ENCODE data around the gene UBC.
"Not testable (repeated sequence)": the region's sequence is repeated elsewhere in the genome, so short reads cannot be mapped to it uniquely, and the experiment has no call there.

UBC gene

DNA sequence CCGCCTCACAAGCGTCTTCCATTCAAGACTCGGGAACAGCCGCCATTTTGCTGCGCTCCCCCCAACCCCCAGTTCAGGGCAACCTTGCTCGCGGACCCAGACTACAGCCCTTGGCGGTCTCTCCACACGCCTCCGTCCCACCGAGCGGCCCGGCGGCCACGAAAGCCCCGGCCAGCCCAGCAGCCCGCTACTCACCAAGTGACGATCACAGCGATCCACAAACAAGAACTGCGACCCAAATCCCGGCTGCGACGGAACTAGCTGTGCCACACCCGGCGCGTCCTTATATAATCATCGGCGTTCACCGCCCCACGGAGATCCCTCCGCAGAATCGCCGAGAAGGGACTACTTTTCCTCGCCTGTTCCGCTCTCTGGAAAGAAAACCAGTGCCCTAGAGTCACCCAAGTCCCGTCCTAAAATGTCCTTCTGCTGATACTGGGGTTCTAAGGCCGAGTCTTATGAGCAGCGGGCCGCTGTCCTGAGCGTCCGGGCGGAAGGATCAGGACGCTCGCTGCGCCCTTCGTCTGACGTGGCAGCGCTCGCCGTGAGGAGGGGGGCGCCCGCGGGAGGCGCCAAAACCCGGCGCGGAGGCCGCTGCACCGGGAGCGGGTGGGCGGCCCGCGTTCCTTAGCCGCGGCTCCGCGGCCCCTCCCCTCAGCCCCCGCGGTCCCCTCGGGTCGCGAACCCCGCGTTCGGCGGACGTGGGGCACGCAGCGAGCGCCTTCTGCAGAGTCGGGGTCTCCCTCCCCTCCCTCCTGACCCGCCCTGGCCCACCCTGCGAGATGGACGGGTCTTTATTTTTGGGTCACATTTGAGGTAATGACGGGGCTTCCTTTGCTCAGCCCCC, at the start of gene UBC:
Gene UBC, minus strand, starts transcription at position 259 of the 847 bp plus-strand sequence. CDS start 879 bp downstream, outside the sequence.
- no peak for DNase-seq

GRCh38 chr12:124963211-124963610, 48.8 kb upstream of the UBC start:
- DNase-seq: no peak

GRCh38 chr12:124961055-124961454, 46.6 kb upstream of the UBC start:
- DNase-seq: no peak

DNA sequence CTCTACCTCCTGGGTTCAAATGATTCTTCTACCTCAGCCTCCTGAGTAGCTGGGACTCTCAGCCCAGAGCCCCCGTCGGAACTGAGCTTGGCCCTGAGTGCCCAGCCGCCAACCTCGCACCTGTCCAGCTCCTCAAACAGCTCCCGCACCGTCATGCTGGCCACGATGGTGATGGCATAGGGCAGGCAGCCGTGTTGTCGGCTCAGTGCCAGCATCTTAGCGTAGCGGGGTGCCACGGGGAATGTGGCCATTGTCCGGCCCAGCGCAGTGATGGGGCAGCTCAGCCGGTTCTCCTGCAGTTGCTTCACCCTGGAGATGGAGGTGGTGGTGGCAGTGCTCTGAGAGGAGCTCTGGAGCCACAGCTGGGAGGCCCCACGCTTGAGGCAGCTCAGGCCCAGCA, 42.1 kb upstream of the UBC start:
- no peak for DNase-seq

- no peak for DNase-seq
Measured at GRCh38 chr12:124954771-124955170, 40.3 kb upstream of the UBC start.

DNA sequence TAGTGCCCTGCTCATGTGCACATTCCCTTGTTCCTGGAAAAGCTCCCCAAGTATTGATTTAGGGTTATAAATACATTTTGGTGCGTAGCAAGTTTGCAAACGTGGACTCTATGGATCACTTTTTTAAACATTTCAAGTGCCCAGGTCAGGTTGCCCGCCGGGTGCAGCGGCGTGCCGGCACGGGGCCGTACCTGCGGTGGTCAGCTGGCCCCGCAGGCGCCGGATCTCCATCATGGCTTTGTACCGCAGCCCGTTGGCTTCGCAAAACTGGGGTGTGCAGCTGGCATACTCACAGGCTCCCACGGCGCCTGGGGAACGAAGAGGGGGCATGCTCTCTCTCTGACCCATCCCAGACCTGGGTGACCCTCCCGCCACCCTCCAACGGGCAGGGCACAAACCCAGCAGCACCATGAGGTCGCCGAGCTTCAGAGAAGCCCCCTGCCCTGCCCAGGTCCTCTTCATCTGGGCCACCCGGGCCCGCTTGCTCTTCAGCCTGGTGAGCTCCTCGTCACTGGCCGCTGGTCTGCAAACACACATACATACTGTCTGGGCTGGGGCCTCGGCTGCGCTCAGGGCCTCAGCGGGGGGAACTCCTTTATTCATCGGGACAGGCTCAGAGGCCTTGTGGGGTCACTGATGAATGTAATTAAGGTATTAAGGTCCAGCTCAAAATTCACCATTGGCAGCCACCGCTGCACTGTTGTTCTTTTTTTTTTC, 39.4 kb upstream of the UBC start:
- no peak for DNase-seq

- DNase-seq: no peak
Measured at GRCh38 chr12:124952801-124953200, 38.4 kb upstream of the UBC start.

DNA sequence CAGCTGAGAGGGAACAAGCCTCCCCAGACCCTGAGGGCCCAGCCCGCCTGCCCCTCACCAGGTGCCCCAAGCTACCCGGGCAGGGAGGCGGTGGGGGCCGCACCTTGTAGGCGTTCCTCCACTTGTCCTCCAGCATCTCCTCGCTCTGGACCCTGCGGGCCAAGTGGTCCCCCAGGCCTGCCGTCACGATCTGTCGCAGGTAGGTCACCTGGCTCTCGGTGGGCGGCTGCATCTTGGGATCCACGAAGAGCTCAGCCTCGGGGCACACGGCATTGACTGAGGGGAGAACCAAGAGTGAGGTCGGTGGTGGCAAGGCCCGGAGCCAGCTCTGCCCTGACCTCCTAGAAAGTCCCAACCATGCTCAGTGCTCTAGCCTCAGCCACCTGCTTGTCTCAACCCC, 37.8 kb upstream of the UBC start:
- no peak for DNase-seq

DNA sequence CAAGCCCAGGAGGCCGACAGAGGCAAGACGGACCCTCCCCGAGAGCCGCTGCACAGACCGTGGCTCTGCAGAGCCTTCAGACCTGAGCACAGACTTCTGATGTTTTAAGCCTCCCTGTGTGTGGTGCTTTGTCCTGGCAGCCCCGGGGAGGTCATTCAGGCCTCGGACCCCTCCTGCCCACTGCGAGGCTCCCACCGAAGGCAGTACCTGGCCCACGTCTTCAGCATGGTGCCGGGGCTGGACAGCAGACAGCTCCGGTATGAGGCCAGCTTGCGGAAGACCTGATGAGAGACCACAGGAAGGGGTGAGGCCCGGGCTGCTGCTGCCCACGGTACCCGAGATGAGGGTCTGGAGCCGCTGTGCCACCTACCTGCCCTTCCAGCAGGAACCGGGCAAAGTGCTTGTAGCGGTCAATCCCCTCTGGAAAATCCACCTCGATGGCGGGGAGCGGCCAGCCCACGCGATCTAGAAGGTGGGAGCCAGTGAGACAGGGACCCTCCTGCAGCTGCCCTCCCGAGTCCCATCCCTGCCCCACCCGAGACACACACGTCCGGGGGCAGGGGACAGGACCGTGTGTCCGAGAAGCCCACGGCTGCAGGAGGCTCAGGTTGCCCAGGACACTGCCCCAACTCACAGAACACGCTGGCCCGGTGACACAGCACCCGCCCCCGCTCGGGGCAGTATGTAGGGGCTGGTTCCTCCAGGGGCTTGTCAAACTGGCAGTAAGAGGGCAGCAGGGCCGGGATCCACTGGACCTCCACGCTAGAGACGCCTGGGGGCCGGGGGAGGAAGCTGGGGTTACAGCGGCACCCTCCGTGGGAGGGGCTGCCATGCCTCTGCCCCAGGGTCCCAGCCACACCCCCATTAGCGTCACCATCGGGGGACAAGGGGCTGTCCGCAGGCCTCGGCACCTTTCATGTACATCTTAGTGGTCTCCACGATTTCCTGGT, 35.6 kb upstream of the UBC start:
- no peak for DNase-seq

DNA sequence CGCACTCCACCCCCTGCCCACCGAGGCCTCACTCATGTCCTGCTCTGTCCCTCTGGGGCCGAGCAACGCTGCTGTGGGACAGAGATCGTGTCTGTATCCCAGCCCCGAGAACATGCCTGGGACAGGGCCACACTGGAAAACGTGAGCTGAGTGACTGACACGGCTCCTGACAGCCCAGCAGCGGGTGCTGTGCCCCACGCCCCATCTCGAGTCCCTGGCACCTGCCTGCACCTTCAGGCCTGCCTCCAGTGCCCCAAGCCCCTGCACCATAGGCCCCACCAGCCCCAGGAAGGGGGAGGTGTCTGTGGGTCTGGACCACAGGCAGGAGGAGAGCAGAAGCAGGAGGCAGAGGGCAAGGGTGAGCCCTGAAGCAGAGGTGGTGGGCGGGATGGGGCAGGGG, 34.6 kb upstream of the UBC start:
- no peak for DNase-seq

DNA sequence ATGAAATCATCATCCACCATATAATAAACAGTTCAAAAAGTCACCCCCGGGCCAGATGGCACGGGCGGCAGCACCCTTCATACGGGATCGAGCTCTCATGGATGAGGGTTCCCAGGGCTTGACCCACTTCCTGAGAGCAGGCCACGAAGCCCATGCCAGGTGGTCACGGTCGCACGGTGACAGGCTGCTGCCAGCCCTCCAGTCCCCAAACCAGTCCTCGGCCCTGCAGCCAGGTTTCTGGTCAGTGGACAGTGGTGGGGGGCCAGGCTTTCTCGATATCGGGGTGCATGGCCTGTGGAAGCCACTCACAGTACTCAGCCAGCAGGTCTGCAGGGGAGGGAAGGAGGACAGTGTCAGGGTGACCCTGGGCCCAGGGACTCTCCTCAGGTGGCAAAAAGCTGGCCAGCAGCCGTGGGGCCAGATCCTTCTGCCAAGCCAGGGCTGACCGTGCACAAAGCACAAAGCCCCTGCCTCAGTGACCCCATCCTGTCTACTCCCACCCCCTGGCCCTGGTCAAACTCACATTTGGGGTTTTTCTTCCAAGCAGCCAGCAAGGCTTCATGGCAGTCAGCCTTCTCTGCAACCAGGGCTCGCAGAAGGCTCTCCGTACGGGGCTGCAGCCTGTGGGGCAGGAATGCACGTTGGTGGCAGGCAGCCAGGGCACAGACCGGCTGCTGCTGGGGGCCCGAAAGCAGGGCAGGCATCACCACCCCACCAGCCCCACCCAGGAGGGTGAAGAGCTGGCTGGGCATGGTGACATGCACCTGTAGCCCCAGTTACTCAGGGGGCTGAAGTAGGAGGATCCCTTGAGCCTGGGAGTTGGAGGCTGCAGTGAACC, 33.3 kb upstream of the UBC start:
- DNase-seq: no peak

- no peak for DNase-seq
Measured at GRCh38 chr12:124947013-124947412, 32.6 kb upstream of the UBC start.

- no peak for DNase-seq
Measured at GRCh38 chr12:124946447-124946793, 32.0 kb upstream of the UBC start.

- DNase-seq: no peak
Measured at GRCh38 chr12:124941170-124941527, 26.7 kb upstream of the UBC start.

DNA sequence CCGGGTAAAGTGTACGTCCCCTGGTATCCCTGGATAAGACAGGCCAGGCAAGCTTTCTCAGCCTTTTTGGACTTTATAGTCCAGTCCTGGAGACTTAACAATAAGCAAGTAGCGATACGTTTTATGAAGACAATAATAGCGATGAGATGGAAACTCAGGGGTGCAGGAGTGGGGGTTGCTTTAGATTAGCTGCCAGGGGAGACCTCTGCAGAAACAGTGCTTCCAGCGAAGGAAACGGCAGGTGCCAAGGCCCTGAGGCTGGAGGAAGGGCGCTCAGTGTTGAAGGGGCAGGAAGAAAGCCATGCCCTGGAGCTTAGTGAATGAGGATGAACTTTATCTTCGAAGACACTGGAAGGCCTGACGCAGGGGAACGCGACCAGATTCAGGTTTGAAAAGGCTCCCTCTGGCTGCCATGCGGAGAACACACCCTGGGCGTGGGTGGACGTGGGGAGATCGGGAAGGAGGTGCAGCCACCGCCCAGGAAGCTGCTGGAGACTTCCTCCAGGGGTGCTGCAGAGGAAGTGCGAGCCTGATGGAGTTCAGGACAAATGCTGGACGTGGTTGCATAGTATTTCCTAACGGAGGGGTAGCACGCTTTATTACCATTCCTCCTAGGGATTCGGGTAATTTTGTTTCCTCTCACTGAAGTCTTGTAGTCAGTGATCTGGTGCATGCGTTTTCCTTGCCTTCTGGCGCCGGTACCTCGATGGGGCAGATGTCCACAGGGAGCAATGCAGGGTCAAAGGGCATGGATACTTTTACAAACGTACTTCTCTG, 26.1 kb upstream of the UBC start:
- DNase-seq: no peak

DNA sequence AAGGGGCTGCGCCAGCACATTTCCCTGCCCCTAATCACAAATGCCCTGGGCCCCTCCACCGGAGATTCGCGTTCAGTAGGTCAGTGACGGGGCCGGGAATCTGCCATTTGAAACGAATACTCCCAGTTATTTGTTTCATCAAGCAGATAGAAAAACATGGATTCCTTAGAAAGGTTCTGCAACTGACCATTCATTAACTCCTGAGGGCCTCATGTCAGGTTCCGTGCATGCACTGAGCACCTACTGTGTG, 25.6 kb upstream of the UBC start:
- no peak for DNase-seq

GRCh38 chr12:124939421-124940142, 25.1 kb upstream of the UBC start:
- DNase-seq: no peak

GRCh38 chr12:124939079-124939420, 24.6 kb upstream of the UBC start:
- no peak for DNase-seq

- no peak for DNase-seq
Measured at GRCh38 chr12:124938587-124938986, 24.1 kb upstream of the UBC start.

DNA sequence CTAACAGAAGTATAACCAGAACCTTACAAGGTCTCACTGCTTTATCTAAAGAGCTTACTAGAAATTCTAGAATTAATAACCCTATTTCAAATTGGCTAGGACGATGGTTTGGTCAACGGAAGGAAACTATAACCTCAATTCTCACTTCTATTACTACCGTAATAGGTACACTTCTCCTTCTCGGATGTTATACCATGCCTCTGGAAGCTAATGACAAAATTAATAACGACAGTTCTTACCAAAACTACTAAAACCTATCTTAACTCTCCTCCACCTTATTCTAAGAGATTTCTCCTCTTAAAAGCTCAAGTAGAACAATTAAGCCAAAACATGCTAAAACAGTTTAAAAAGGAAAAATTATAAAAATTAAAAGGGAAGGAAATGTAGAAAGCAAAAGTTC, 23.7 kb upstream of the UBC start:
- DNase-seq: no peak

DNA sequence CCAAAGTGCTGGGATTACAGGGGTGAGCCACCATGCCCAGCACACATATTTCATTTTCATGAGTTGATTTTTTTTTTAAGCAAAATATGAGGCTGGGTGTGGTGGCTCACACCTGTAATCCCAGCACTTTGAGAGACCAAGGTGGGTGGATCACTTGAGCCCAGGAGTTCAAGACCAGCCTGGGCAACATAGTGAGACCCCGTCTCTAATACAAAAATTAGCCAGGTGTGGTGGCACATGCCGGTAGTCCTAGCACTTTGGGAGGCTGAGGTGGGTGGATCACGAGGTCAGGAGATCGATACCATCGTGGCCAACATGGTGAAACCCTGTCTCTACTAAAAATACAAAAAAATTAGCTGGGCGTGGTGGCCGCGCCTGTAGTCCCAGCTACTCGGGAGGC, 17.1 kb upstream of the UBC start:
- DNase-seq: not testable (repeated sequence)
